ENCODE results near the gene TAMM41. TPM values are rescaled to one million over a fixed set of nuclear protein-coding genes. Genes with fewer than 3 reads are reported as not detected.
A peak's percentile ranks its signal among the peaks of the same experiment; 100 is the strongest.
"Not testable (repeated sequence)": the region's sequence is repeated elsewhere in the genome, so short reads cannot be mapped to it uniquely, and the experiment has no call there.

Gene TAMM41, protein sequence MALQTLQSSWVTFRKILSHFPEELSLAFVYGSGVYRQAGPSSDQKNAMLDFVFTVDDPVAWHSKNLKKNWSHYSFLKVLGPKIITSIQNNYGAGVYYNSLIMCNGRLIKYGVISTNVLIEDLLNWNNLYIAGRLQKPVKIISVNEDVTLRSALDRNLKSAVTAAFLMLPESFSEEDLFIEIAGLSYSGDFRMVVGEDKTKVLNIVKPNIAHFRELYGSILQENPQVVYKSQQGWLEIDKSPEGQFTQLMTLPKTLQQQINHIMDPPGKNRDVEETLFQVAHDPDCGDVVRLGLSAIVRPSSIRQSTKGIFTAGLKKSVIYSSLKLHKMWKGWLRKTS
- total RNA-seq, result 9.0 and 10.4 TPM in 2 replicates

DNA sequence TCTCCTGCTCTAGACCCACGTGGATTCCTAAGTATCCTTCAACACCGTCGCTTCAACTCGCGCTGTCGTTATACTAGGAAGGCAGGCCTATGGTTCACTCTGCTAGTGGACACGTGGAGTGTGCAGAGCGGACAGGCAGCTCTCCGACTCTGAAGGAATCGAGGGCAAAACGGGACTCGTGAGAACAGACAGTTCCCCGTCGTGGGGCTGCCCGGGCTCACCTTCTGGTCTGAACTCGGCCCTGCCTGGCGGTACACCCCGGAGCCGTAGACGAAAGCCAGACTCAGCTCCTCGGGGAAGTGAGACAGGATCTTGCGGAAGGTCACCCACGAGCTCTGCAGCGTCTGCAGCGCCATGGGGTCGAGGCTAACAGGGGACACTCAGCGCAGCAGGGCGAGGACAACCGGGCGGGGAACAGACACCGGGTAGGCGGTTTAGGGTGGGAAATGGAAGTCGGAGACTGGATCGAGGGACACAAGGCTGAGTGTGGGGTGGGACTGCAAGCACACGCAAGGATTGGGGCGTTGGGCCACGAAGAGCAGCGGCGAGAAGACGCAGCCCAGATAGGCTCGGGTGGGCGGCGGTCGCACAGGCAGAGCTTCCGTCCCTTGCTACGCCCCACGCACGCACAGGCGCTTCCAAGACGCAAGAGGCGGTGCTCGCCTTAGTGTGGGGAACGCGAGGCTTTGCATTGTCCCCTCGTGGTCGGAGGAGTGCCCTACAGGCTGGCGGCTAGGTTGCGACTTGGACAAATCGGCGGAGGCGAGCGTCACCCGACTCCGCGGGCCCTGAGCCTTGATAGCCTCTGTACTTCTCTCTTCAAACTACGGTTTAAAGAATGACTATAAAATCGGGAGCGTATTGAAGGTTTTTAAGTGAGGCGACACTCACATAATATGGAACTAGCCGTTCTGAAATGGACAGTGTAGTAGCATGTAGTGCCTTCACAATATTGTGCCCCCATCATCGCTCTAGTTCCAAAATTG lies at the start of gene TAMM41:
Gene TAMM41 (minus strand): TSS at position 605 of the 986 bp plus-strand sequence. CDS start 249 bp downstream, at position 356.
- peak; percentile 89 for DNase-seq (ENCODE audit: low read depth)
- H3K4me3 ChIP-seq (ENCODE audit: low read depth, low read length), result peak within 1 kb of the TSS; percentile 74
- TF ChIP-seq, protein P1, sequence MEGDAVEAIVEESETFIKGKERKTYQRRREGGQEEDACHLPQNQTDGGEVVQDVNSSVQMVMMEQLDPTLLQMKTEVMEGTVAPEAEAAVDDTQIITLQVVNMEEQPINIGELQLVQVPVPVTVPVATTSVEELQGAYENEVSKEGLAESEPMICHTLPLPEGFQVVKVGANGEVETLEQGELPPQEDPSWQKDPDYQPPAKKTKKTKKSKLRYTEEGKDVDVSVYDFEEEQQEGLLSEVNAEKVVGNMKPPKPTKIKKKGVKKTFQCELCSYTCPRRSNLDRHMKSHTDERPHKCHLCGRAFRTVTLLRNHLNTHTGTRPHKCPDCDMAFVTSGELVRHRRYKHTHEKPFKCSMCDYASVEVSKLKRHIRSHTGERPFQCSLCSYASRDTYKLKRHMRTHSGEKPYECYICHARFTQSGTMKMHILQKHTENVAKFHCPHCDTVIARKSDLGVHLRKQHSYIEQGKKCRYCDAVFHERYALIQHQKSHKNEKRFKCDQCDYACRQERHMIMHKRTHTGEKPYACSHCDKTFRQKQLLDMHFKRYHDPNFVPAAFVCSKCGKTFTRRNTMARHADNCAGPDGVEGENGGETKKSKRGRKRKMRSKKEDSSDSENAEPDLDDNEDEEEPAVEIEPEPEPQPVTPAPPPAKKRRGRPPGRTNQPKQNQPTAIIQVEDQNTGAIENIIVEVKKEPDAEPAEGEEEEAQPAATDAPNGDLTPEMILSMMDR (IDR thresholded peaks at IDR 0.05; ENCODE audit: insufficient read depth, low read depth, low read length), result peak; percentile 64

DNA sequence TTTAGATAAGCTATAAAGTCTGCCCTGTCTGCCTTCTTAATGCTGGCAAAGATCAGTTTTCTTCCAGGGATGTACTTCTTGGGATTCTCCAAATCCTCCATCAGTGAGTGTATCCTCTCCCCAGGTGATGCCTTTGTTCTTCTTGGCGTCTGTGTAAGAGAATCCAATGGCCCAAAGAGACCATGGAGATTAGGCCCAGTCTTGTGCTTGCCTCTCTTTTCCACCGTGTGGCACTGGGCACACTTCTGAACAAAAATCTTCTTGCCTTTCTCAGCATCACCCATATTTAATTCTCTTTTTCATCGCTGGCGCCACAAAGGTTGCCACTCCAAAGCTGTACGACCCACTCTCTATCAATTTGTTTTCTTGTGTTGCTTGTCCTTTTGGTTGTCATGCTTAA lies 32.2 kb upstream of the TAMM41 start:
- H3K4me3 ChIP-seq (ENCODE audit: low read depth, low read length), result no peak overlapping the region
- TF ChIP-seq, protein P1 (IDR thresholded peaks at IDR 0.05; ENCODE audit: insufficient read depth, low read depth, low read length), result no peak
- no peak for DNase-seq (ENCODE audit: low read depth)

DNA sequence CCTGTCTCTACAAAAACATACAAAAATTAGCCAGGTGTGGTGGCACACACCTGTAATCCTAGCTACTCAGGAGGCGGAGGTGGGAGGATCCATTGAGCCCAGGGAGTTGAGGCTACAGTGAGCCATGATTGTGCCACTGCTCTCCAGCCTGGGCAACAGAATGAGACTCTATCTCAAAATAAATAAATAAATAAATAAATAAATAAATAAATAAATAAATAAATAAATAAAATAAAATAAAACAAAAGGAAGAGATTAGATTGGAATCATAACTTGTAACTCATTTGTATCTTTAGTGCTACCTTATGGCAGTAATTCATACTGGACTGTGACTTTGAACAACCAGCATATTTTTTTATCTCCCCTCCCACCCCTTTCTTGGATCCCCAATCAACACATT lies 28.0 kb upstream of the TAMM41 start:
- not testable (repeated sequence) for DNase-seq (ENCODE audit: low read depth); H3K4me3 ChIP-seq (ENCODE audit: low read depth, low read length)

DNA sequence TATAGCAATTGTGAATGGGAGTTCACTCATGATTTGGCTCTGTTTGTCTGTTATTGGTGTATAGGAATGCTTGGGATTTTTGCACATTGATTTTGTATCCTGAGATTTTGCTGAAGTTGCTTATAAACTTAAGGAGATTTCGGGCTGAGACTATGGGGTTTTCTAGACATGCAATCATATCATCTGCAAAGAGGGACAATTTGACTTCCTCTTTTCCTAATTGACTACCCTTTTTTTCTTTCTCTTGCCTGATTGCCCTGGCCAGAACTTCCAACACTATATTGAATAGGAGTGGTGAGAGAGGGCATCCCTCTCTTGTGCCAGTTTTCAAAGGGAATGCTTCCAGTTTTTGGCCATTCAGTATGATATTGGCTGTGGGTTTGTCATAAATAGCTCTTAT lies 17.1 kb upstream of the TAMM41 start:
- not testable (repeated sequence) for H3K4me3 ChIP-seq (ENCODE audit: low read depth, low read length); DNase-seq (ENCODE audit: low read depth)

DNA sequence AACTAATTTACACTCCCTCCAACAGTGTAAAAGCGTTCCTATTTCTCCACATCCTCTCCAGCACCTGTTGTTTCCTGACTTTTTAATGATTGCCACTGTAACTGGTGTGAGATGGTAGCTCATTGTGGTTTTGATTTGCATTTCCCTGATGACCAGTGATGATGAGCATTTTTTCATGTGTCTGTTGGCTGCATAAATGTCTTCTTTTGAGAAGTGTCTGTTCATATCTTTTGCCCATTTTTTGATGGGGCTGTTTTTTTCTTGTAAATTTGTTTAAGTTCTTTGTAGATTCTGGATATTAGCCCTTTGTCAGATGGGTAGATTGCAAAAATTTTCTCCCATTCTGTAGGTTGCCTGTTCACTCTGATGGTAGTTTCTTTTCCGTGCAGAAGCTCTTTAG lies 15.9 kb upstream of the TAMM41 start:
- not testable (repeated sequence) for DNase-seq (ENCODE audit: low read depth); H3K4me3 ChIP-seq (ENCODE audit: low read depth, low read length)

DNA sequence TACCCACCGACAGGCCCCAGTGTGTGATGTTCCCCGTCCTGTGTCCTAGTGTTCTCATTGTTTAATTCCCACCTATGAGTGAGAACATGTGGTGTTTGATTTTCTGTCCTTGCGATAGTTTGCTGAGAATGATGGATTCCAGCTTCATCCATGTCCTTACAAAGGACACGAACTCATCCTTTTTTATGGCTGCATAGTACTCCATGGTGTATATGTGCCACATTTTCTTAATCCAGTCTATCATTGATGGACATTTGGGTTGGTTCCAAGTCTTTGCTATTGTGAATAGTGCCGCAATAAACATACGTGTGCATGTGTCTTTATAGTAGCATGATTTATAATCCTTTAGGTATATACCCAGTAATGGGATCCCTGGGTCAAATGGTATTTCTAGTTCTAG lies 15.5 kb upstream of the TAMM41 start:
- DNase-seq (ENCODE audit: low read depth); H3K4me3 ChIP-seq (ENCODE audit: low read depth, low read length): not testable (repeated sequence)

DNA sequence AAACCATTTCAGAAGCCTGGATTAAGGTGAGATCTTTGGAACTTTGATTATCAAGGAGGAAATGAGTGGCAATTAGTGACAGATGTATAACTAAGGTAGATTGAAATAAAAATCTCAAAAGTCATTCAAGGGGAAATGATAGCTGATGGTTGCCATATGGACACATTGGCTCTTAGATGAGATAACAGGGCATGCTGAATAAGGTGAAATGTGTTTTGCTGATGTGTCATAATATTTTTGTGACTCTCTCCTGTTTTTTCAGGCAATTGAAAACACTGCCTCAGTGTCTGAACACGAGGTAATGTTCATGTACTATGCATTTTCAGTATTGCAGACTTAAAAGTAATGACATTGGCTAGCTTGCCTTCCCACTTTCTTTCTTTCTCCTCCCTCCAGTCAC lies 13.5 kb upstream of the TAMM41 start:
- DNase-seq (ENCODE audit: low read depth); H3K4me3 ChIP-seq (ENCODE audit: low read depth, low read length): not testable (repeated sequence)

DNA sequence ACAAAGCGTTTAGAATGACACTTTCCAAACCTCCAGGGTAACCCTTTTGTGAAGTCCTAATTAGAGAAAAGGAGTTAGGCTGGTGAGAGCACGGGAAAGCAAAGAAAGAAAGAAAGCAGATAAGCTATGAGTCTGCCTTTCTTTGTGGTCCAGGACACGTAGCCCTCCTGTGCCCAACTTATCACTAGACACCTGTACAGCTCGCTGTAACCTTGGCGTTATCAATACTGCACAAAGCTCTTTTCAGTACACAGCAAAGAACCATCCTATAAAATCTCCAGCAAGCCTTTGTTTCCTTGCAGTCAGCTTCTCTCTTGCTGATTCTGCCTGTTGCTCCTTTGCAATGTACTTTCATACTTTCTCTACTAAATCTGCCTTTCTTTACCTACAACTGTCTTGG lies 6.8 kb upstream of the TAMM41 start:
- no peak for DNase-seq (ENCODE audit: low read depth)
- TF ChIP-seq, protein P1 (IDR thresholded peaks at IDR 0.05; ENCODE audit: insufficient read depth, low read depth, low read length), result no peak
- H3K4me3 ChIP-seq (ENCODE audit: low read depth, low read length), result no peak overlapping the region

DNA sequence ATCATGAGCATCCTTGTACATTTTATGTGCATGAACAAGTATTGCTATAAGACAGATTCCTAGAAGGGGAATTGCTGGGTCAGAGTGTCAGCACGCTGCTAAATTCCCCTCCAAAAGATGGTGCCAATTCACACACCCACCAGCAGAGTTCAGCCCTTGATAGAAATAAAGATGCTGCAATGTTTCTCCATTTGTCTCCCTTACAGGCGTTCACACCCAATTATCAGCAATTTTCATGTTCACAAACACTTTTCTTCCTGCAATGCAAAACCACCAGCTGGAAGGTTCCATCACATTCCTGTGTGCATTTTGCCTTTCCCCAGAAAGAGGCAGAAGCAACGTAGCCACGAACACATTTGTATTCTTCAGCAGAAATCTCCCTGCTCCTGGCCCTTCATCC lies 3.3 kb upstream of the TAMM41 start:
- no peak for DNase-seq (ENCODE audit: low read depth)

More for the DNA sequence above, 3.3 kb upstream of the TAMM41 start:
- TF ChIP-seq, protein P1 (IDR thresholded peaks at IDR 0.05; ENCODE audit: insufficient read depth, low read depth, low read length), result no peak
- H3K4me3 ChIP-seq (ENCODE audit: low read depth, low read length), result no peak overlapping the region

Data from fibroblast of villous mesenchyme (primary cell).